Spleen (tissue), 11 donors: ENCODE data around the gene TXN. TPM values are rescaled to one million over a fixed set of nuclear protein-coding genes. Genes with fewer than 3 reads are reported as not detected.
"Not testable (repeated sequence)": the region's sequence is repeated elsewhere in the genome, so short reads cannot be mapped to it uniquely, and the experiment has no call there.

ENCODE experiments used
- DNase-seq: peaks from one replicate; pipeline ENCODE4 v3.0.0-alpha.2; 2020
- H3K27ac ChIP-seq, 8 donors: fragments of 200-600 bp; sonication (generic) in 7 of 8; 1 replicate in 4 of 8; 2 replicates in 4 of 8; pipeline versions ENCODE4 v1.5.0 to v1.8.0; 2016 to 2021; ENCODE audit warnings: inconsistent platforms in 4 of 8, mild to moderate bottlenecking in 4 of 8, moderate library complexity in 1 of 8
- H3K27me3 ChIP-seq, 7 donors: fragments of 200-600 bp; sonication (generic) in 6 of 7; replicated peaks in 1 of 7; 1 replicate in 4 of 7; 2 replicates in 3 of 7; pipeline versions ENCODE4 v1.5.0 to v1.8.0; 2016 to 2021; ENCODE audit warnings: inconsistent platforms in 3 of 7, mild to moderate bottlenecking in 1 of 7
- H3K36me3 ChIP-seq, 6 donors: fragments of 200-600 bp; sonication (generic) in 5 of 6; 1 replicate in 4 of 6; 2 replicates in 2 of 6; pipeline versions ENCODE4 v1.5.0 to v1.8.0; 2016 to 2021; ENCODE audit warnings: inconsistent platforms in 2 of 6
- H3K4me1 ChIP-seq, 6 donors: fragments of 200-600 bp; sonication (generic) in 5 of 6; 1 replicate in 3 of 6; 2 replicates in 3 of 6; pipeline versions ENCODE4 v1.5.0 to v1.8.0; 2016 to 2021; ENCODE audit warnings: inconsistent platforms in 3 of 6
- H3K4me3 ChIP-seq, 8 donors: fragments of 200-600 bp; sonication (generic) in 7 of 8; 1 replicate in 4 of 8; 2 replicates in 4 of 8; pipeline versions ENCODE4 v1.5.0 to v1.8.0; 2016 to 2021; ENCODE audit warnings: inconsistent platforms in 4 of 8, mild to moderate bottlenecking in 4 of 8, moderate library complexity in 2 of 8
- H3K9me3 ChIP-seq, 8 donors: fragments of 200-600 bp; sonication (generic) in 7 of 8; 1 replicate in 4 of 8; 2 replicates in 4 of 8; pipeline versions ENCODE4 v1.5.0 to v1.8.0; 2016 to 2021; ENCODE audit warnings: inconsistent platforms in 4 of 8
- CTCF ChIP-seq, 11 experiments: fragments of 200-600 bp in 7 of 11; fragments of 450-650 bp in 4 of 11; sonication (generic) in 4 of 11; IDR thresholded peaks in 8 of 11; conservative IDR thresholded peaks in 3 of 11; 1 replicate in 7 of 11; 2 replicates in 4 of 11; pipeline versions ENCODE4 v1.4.0 to v1.8.0; 2016 to 2021; ENCODE audit warnings: antibody characterized with exemption in 11 of 11, inconsistent platforms in 4 of 11, mild to moderate bottlenecking in 1 of 11
- POLR2A ChIP-seq, 3 donors: fragments of 450-650 bp; IDR thresholded peaks; one replicate each; pipeline ENCODE4 v1.5.1; 2017; ENCODE audit warnings: antibody characterized with exemption in 3 of 3, mild to moderate bottlenecking in 1 of 3
- POLR2AphosphoS5 ChIP-seq, 3 donors: sonication (generic); formaldehyde crosslinking; IDR thresholded peaks; one replicate each; pipeline ENCODE4 v1.5.1; 2017; ENCODE audit warnings: antibody characterized with exemption in 3 of 3
- WGBS, 5 donors: extraction: QIAGEN DNeasy Blood & Tissue Kit in 3 of 5; methylation state at CpG; one replicate each; pipeline versions ENCODE4 v1.1.5 to v1.1.7; 2013 to 2018; 5-methylcytosine and 5-hydroxymethylcytosine counted together
- intact Hi-C: fragments of 100-400 bp; cut with DNase I; formaldehyde crosslinking; loops from one replicate; pipeline ENCODE4 v1.15.0; 2023; ENCODE audit warnings: low total_unique reads
- polyA plus RNA-seq, 3 donors: library from polyadenylated mRNA; stranded (reverse); fragments of 200-250 nt; gene quantifications; one replicate each; pipeline ENCODE4 v1.2.1, GENCODE V29; 2013
- total RNA-seq, 7 donors: library from RNA; depleted of rRNA in 3 of 7; stranded (reverse); fragments of >200 nt in 3 of 7; fragmentation: NEBNext Ultra II Directional in 4 of 7; extraction: Animal tissue kit (Norgen Biotek cat#: 25700) in 4 of 7; gene quantifications; one replicate each; pipeline versions ENCODE4 v1.1.0 to v1.2.1, GENCODE V29; 2016 to 2021
- donor health status: healthy with polysubstance abuse.
- donor health status: DM: no; HTN: no; CAD: no; lungs with moderate emphysema.
- donor health status: DM: no; HTN: no; CAD: no.
- donor health status: Bipolar disorder and iron deficiency.
- donor health status: healthy.
- donor health status: DM: no; HTN: no; CAD: no.
- donor health status: DM: yes; HTN: yes; CAD: no.

TXN gene
- total and polyA plus RNA-seq, 10 donors: 74.4 to 196 (median 106) TPM

- Histone ChIP-seq H3K9me3 (no peaks in the 10 kb centered on the region), H3K27me3 (no peaks in the 10 kb centered on the region), H3K27ac (peak overlapping the region in 6 of 8 donors; percentile 85 to 98 (median 92)), H3K36me3 (peaks cover 0 to 18% (median 6%) of the 10 kb centered on the region in 6 donors), H3K4me3 (peak overlapping the region in 7 of 8 donors; percentile 79 to 94 (median 83)), H3K4me1 (peaks cover 4 to 57% (median 41%) of the 10 kb centered on the region in 6 donors)
- 85 to 93% (median 89%) methylated on average over 2 of the region's 2 CpGs for WGBS, 5 donors
- TF ChIP-seq CTCF (IDR thresholded peaks at IDR 0.05 in 8 of 11, conservative IDR thresholded peaks at IDR 0.05 in 3 of 11): no peak
- DNase-seq: no peak
- intact Hi-C loops: no loop called here
These were observed 1.8 kb downstream of the TXN start for GRCh38 chr9:110254500-110254899.

- 77 to 88% (median 85%) methylated on average over 10 of the region's 10 CpGs for WGBS, 5 donors
- Histone ChIP-seq H3K36me3 (peaks cover 0 to 36% (median 17%) of the 10 kb centered on the region in 6 donors), H3K4me3 (no peak overlapping the region), H3K9me3 (no peaks in the 10 kb centered on the region), H3K27ac (peak overlapping the region in 1 of 8 donors; percentile 1), H3K4me1 (peaks cover 4 to 43% (median 35%) of the 10 kb centered on the region in 6 donors), H3K27me3 (no peaks in the 10 kb centered on the region)
- no peak for DNase-seq
- TF ChIP-seq POLR2AphosphoS5 (IDR thresholded peaks at IDR 0.05) (no peak), POLR2A (IDR thresholded peaks at IDR 0.05) (no peak), CTCF (IDR thresholded peaks at IDR 0.05 in 8 of 11, conservative IDR thresholded peaks at IDR 0.05 in 3 of 11) (no peak)
- intact Hi-C loops: no loop called here
These were observed 3.7 kb downstream of the TXN start for GRCh38 chr9:110252509-110253139.

- H3K27ac ChIP-seq, H3K27me3 ChIP-seq, DNase-seq, H3K4me3 ChIP-seq, intact Hi-C loops, H3K9me3 ChIP-seq: not testable (repeated sequence)
- 94 to 97% (median 97%) methylated on average over 5 of the region's 5 CpGs for WGBS, 5 donors
- peaks cover 0 to 35% (median 26%) of the 10 kb centered on the region in 6 donors for H3K4me1 ChIP-seq
- peaks cover 0 to 45% (median 25%) of the 10 kb centered on the region in 6 donors for H3K36me3 ChIP-seq
These were observed 4.5 kb downstream of the TXN start for GRCh38 chr9:110251770-110252169.

- peaks cover 0 to 50% (median 31%) of the 10 kb centered on the region in 6 donors for H3K36me3 ChIP-seq
- no peaks in the 10 kb centered on the region for H3K9me3 ChIP-seq
- intact Hi-C loops: no loop called here
- no peak overlapping the region for H3K4me3 ChIP-seq
- no peak for DNase-seq
- peaks cover 0 to 35% (median 26%) of the 10 kb centered on the region in 6 donors for H3K4me1 ChIP-seq
- no peaks in the 10 kb centered on the region for H3K27me3 ChIP-seq
- 85 to 92% (median 89%) methylated on average over 4 of the region's 4 CpGs for WGBS, 5 donors
- TF ChIP-seq POLR2A (IDR thresholded peaks at IDR 0.05) (no peak), POLR2AphosphoS5 (IDR thresholded peaks at IDR 0.05) (no peak), CTCF (IDR thresholded peaks at IDR 0.05 in 8 of 11, conservative IDR thresholded peaks at IDR 0.05 in 3 of 11) (no peak)
- H3K27ac ChIP-seq: no peak overlapping the region
These were observed 5.1 kb downstream of the TXN start for GRCh38 chr9:110251212-110251611.
